RKO (cell line): Measurements from ENCODE around the gene RNF13.
A peak's percentile ranks its signal among the peaks of the same experiment; 100 is the strongest.
"Not testable (repeated sequence)": the region's sequence is repeated elsewhere in the genome, so short reads cannot be mapped to it uniquely, and the experiment has no call there.

ENCODE experiments used
- DNase-seq: peaks from one replicate; pipeline ENCODE4 v3.0.0-alpha.2; 2016; ENCODE audit warnings: low spot score

RNF13 gene

GRCh38 chr3:149801195-149801594, 11.8 kb upstream of the RNF13 start:
- DNase-seq: no peak

- DNase-seq: no peak
Measured at GRCh38 chr3:149801639-149802038, 11.4 kb upstream of the RNF13 start.

- DNase-seq: no peak
Measured at GRCh38 chr3:149806171-149806778, 6.7 kb upstream of the RNF13 start.

GRCh38 chr3:149808209-149808829, 4.7 kb upstream of the RNF13 start:
- peak; percentile 85 for DNase-seq

- DNase-seq: no peak
Measured at GRCh38 chr3:149809699-149810098, 3.3 kb upstream of the RNF13 start.

- DNase-seq: no peak
Measured at GRCh38 chr3:149810846-149811245, 2.2 kb upstream of the RNF13 start.

GRCh38 chr3:149812165-149812605, 830 bp upstream of the RNF13 start:
- no peak for DNase-seq

GRCh38 chr3:149813367-149814281, 609 bp downstream of the RNF13 start:
- DNase-seq: peak; percentile 68

GRCh38 chr3:149815321-149815720, 2.3 kb downstream of the RNF13 start:
- no peak for DNase-seq

GRCh38 chr3:149815728-149816127, 2.7 kb downstream of the RNF13 start:
- DNase-seq: no peak

- no peak for DNase-seq
Measured at GRCh38 chr3:149816311-149816710, 3.3 kb downstream of the RNF13 start.

GRCh38 chr3:149816986-149817385, 4.0 kb downstream of the RNF13 start:
- DNase-seq: peak; percentile 34

- DNase-seq: no peak
Measured at GRCh38 chr3:149819432-149819831, 6.4 kb downstream of the RNF13 start.

- DNase-seq: no peak
Measured at GRCh38 chr3:149820183-149820582, 7.2 kb downstream of the RNF13 start.

GRCh38 chr3:149826636-149827035, 13.6 kb downstream of the RNF13 start:
- no peak for DNase-seq

GRCh38 chr3:149828390-149828789, 15.4 kb downstream of the RNF13 start:
- no peak for DNase-seq

- DNase-seq: not testable (repeated sequence)
Measured at GRCh38 chr3:149829631-149830030, 16.6 kb downstream of the RNF13 start.

- no peak for DNase-seq
Measured at GRCh38 chr3:149830902-149831301, 17.9 kb downstream of the RNF13 start.

- no peak for DNase-seq
Measured at GRCh38 chr3:149831321-149831720, 18.3 kb downstream of the RNF13 start.

GRCh38 chr3:149832086-149832485, 19.1 kb downstream of the RNF13 start:
- DNase-seq: no peak

GRCh38 chr3:149833241-149833640, 20.2 kb downstream of the RNF13 start:
- no peak for DNase-seq

- not testable (repeated sequence) for DNase-seq
Measured at GRCh38 chr3:149838491-149838890, 25.5 kb downstream of the RNF13 start.

- not testable (repeated sequence) for DNase-seq
Measured at GRCh38 chr3:149839469-149839868, 26.5 kb downstream of the RNF13 start.
